HG02798 (cell line): ENCODE results near the gene MRPL39.

Experiments used
- ATAC-seq: cut with Tn5 transposase; IDR thresholded peaks from one replicate; pipeline ENCODE4 v1.9.1; 2021; ENCODE audit warnings: mild to moderate bottlenecking; ENCODE audit not compliant: unreplicated experiment, poor library complexity

Gene MRPL39

GRCh38 chr21:25619198-25619597 lies 11.9 kb upstream of the MRPL39 start:
- ATAC-seq, result no peak

GRCh38 chr21:25615880-25616279 lies 8.6 kb upstream of the MRPL39 start:
- ATAC-seq, result no peak

GRCh38 chr21:25614441-25614840 lies 7.2 kb upstream of the MRPL39 start:
- ATAC-seq, result no peak

GRCh38 chr21:25608044-25608737 lies 910 bp upstream of the MRPL39 start:
- ATAC-seq, result peak; percentile 84

GRCh38 chr21:25589887-25590286 lies 17.4 kb downstream of the MRPL39 start:
- ATAC-seq, result no peak

DNA sequence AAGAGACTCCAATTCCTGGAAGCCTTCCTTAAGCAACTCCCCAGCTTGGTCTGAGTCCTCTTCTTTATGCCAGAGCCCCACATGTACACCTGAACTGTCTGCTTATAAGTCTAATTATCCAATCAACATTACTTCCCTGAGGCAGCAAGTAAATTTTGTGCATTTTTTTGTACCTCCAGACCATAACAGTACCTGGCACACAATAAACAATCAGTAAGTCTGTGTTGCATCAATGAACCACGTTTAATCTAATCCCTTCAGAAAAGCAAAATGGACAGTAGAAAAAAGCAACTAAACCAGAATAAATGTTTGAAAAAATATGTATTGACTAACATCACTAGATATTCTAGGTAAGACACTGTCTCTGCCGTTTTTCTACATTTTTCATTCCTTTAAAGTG lies 20.5 kb downstream of the MRPL39 start:
- no peak for ATAC-seq

DNA sequence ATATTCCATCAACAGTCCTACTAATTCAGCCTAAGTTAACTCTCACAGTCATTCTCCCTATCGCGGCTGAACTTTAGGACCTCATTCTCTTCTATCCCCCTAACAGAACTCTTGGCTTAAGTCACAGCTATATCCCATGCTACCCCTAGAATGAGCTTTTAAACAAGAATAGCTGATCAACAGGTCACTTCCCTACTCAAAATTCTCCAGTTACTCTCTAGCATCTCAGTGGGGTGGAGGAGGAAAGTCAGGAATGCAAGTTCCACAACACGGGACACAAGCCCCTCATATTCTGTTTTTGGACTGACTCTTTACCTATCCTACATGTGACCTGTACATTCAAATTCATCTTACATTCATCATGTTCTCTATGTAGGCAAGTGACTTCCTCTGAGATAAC lies 21.0 kb downstream of the MRPL39 start:
- ATAC-seq, result no peak

DNA sequence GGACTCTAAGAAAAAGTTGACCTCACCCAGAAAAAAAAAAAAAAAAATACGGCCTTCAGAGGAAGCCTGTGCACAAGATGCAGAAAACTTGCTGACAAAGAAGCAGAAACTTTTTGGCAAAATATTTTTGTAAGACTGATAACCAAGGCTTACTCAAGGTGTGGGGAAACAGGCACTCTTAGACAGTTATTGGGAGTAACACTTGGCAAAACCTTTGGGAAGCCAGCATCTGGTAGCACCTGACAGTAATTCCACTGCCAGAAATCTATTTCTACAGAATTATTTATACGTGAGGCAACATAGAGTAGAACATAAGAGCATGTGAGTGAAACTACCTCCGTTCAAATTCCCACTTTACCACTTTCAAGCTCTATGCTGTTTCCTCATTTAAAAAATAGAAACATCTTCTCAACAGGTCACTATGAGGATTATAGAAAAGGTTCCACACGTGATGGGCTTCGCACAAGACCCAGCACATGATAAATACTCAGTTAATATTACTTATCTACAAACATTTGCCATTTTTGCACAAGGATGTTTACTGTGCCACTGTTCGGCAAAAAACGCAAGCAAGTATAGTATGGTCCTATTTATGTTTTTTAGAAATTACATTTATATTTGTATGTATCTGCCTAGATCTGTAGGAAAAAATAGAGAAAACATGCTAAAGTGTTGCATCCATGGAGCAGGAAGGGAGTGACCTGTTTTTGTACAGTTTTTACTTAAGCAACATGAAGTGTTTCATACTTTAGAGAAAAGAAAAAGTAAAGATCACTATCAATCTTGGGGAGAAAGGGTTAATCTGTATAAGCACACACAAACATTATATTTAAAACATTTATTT lies 22.2 kb downstream of the MRPL39 start:
- ATAC-seq, result no peak

DNA sequence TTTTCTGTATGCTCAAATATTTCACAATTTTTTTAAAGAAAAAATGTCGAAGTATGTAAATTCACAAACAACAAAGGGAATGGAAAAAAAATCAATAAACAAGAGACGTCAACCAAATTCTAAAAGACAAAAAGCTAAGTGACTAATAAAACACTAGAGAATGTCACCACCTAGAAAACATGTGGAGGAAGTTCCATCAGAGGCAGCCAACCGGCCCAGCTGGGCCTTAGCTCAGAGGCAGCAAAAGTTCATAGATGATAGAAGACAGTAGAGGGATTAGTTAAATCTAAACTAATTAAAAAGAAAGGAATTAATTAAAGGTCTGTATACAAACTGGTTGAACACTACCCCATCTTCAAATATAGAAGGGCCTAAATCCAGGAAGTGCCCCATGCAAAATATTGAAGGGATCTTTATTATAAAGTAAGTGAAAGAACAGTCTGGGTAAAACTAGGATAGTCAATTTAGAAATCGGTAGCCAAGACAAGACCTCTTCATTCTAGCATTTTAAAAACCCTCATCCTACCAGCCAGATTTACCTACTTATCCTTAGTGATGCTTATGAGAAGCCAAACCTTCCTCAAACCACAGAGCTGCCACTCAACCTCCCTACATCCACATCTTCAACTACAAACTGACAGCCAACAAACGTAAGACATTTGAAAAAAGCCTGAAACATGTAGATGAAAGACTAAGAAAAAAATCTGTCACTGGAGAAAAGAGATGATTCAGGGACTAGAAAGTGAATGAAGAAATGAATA lies 23.7 kb downstream of the MRPL39 start:
- no peak for ATAC-seq

DNA sequence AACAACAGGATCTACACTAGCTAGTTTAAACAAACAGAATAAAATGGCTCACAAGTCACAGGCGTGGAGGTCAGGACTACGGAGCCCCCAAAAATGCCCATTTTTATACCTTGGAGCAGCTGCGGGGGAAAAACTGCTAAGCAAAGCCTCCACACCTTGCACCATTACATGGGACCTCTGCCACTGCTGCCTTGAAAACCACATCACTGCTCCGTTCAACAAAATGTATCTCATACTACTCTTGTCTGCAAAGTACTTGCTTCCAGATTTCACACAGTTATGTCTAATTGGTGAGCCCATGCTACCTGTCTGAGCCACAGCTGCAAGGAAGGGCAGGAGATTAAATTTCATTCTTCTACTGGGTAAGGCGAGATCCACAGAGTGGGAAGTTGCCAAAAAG lies 24.4 kb downstream of the MRPL39 start:
- ATAC-seq, result no peak

- ATAC-seq, result no peak
Measured at GRCh38 chr21:25582164-25582790, 25.0 kb downstream of the MRPL39 start.

DNA sequence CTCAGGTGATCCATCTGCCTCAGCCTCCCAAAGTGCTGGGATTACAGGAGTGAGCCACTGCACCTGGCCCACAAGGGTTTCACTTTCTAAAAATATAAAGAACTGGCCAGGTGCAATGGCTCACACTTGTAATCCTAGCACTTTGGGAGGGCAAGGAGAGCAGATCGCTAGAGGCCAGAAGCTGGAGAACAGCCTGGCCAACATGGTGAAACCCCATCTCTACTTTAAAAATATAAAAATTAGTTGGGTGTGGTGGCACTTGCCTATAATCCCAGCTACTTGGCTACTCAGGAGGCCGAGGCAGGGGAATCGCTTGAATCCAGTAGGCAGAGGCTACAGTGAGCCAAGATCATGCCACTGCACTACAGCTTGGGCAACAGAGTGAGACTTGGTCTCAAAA lies 25.7 kb downstream of the MRPL39 start:
- ATAC-seq, result no peak

- ATAC-seq, result no peak
Measured at GRCh38 chr21:25580912-25581260, 26.4 kb downstream of the MRPL39 start.

DNA sequence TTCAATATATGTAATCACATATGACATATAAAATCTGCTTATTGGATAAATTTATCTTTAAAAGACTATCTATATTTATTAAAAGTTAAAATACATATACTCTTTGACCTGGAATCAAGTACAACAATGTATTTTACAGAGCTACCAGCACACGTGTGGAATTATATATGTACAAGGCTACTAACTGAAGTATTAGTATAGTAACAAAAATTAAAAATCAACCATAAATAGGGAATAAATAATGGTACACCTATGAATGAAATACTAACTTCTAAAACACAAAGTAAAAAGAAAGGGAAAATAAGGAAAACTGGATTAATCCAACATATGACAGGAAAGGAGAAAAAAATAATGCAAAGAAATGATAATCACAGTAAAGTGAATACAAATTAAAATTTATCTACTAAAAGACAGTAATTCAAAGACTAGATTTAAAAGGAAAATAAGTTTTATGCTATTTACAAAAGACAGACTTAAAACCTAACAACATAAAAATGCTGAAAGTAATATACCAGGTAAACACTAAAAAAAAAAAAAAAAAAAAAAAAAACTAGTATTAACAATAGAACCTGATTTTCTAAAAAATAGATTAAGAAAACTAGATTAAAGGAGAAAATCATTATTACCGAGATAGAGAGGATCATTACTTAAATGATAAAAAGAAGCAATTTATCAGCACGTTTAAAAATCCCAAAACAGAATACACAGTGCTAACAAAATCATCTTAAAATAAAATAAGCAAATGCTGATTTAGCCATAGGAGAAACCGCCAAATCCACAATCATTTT lies 27.9 kb downstream of the MRPL39 start:
- ATAC-seq, result no peak

GRCh38 chr21:25578056-25578961 lies 29.0 kb downstream of the MRPL39 start:
- ATAC-seq, result peak; percentile 26

- ATAC-seq, result no peak
Measured at GRCh38 chr21:25577424-25578055, 29.7 kb downstream of the MRPL39 start.

GRCh38 chr21:25573409-25574206 lies 33.7 kb downstream of the MRPL39 start:
- ATAC-seq, result no peak

DNA sequence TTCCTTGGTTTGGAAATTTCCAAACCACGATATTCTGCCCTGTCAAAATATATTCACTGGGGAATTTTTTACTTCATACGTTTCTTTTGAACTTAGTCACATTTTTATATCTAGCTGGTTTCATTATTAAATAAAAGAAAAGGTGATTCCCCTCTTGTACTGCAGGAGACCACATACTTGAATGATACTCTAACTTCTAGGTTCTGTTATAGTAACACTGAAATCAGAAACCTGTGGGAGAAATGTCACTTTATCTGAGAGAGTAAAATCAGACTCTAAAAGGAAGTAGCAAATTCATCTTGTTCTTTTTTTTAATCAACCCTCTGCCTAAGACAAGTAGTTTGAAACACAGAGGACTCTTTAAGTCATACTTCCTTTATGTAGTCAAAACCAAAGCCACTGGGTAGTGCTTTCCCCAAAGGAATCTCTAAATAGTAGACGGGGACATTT lies 34.4 kb downstream of the MRPL39 start:
- peak; percentile 55 for ATAC-seq
